Keratinocyte (primary cell): Measurements from ENCODE around the gene KHDC4. TPM values are rescaled to one million over a fixed set of nuclear protein-coding genes. Genes with fewer than 3 reads are reported as not detected.

Experiments
- DNase-seq: peaks from one replicate; pipeline ENCODE4 v3.0.0-alpha.2; 2011; ENCODE audit warnings: low read depth, missing footprints, low spot score
- FAIRE-seq: peaks from 2 replicates; lab custom pipeline; 2011; peaks lifted over from hg19 to GRCh38; lab: Jason Lieb, UNC
- H2AFZ ChIP-seq: 2 replicates; pipeline ENCODE4 v1.6.0; 2012; ENCODE audit warnings: low read length, control low read depth, inconsistent platforms; ENCODE audit not compliant: control insufficient read depth
- H3K27ac ChIP-seq: 2 replicates; pipeline ENCODE4 v1.5.1; 2011; ENCODE audit warnings: low read length; ENCODE audit not compliant: control insufficient read depth, insufficient read depth
- H3K27me3 ChIP-seq: 3 replicates; pipeline ENCODE4 v1.6.0; 2011; ENCODE audit warnings: low read length; ENCODE audit not compliant: control insufficient read depth, insufficient read depth; ENCODE audit errors: extremely low read depth
- H3K36me3 ChIP-seq, 2 experiments: 2 replicates in 1 of 2; 3 replicates in 1 of 2; pipeline ENCODE4 v1.5.1; 2011; ENCODE audit warnings: low read length in 2 of 2, mild to moderate bottlenecking in 1 of 2; ENCODE audit not compliant: control insufficient read depth in 2 of 2, insufficient read depth in 2 of 2; ENCODE audit errors: extremely low read depth in 1 of 2
- H3K4me1 ChIP-seq: 3 replicates; pipeline ENCODE4 v1.5.1; 2011; ENCODE audit warnings: low read length; ENCODE audit not compliant: control insufficient read depth, insufficient read depth; ENCODE audit errors: extremely low read depth
- H3K4me2 ChIP-seq: 3 replicates; pipeline ENCODE4 v1.6.0; 2011; ENCODE audit warnings: low read depth, low read length; ENCODE audit not compliant: control insufficient read depth, insufficient read depth; ENCODE audit errors: extremely low read depth
- H3K4me3 ChIP-seq, 3 experiments: fragments of 200-600 bp in 1 of 3; sonication (generic) in 1 of 3; 2 replicates in 2 of 3; 3 replicates in 1 of 3; pipeline ENCODE4 v1.5.1; 2011 to 2016; ENCODE audit warnings: low read length in 3 of 3, mild to moderate bottlenecking in 3 of 3, control low read depth in 2 of 3, inconsistent platforms in 1 of 3, low read depth in 1 of 3, mixed read lengths in 1 of 3, mixed run types in 1 of 3, moderate library complexity in 1 of 3; ENCODE audit not compliant: control insufficient read depth in 2 of 3, insufficient read depth in 2 of 3; ENCODE audit errors: extremely low read depth in 1 of 3
- H3K79me2 ChIP-seq: 2 replicates; pipeline ENCODE4 v1.6.0; 2012; ENCODE audit warnings: low read length; ENCODE audit not compliant: control insufficient read depth, insufficient read depth
- H3K9ac ChIP-seq: 3 replicates; pipeline ENCODE4 v1.6.0; 2011; ENCODE audit warnings: low read length; ENCODE audit not compliant: control insufficient read depth, insufficient read depth; ENCODE audit errors: extremely low read depth
- H3K9me1 ChIP-seq: 3 replicates; pipeline ENCODE4 v1.6.0; 2011; ENCODE audit warnings: low read length; ENCODE audit not compliant: control insufficient read depth, insufficient read depth; ENCODE audit errors: extremely low read depth
- H3K9me3 ChIP-seq: 2 replicates; pipeline ENCODE4 v1.5.1; 2012; ENCODE audit warnings: low read depth, low read length; ENCODE audit not compliant: control insufficient read depth
- H4K20me1 ChIP-seq: 3 replicates; pipeline ENCODE4 v1.6.0; 2011; ENCODE audit warnings: low read length; ENCODE audit not compliant: control insufficient read depth, insufficient read depth; ENCODE audit errors: extremely low read depth
- EZH2 ChIP-seq: IDR thresholded peaks from one replicate; pipeline ENCODE4 v1.6.1; 2012; ENCODE audit warnings: inconsistent platforms, mild to moderate bottlenecking, low read length, moderate library complexity
- dilution Hi-C: fragments of 300-500 bp; cut with MboI; formaldehyde crosslinking; loops from one replicate; pipeline ENCODE4 v1.7.0; 2020; ENCODE audit warnings: low sequenced_read_pairs; ENCODE audit not compliant: extremely low pct_ligation_motif_present
- polyA plus RNA-seq, 5 experiments: library from polyadenylated mRNA; depleted of rRNA in 3 of 5; stranded (reverse) in 3 of 5; stranded (forward) in 1 of 5; unstranded in 1 of 5; fragments of >200 nt; gene quantifications; 1 replicate in 1 of 5; 2 replicates in 3 of 5; 3 replicates in 1 of 5; pipeline versions ENCODE4 v1.2.1 to v1.2.3, GENCODE V29; 2011 to 2012; ENCODE audit warnings: missing spikeins in 2 of 5, low read depth in 1 of 5, low replicate concordance in 1 of 5
- TF ChIP-seq, protein P1 (sequence below), 3 experiments: IDR thresholded peaks in 1 of 3; conservative IDR thresholded peaks in 1 of 3; optimal IDR thresholded peaks in 1 of 3; 2 replicates in 2 of 3; 3 replicates in 1 of 3; pipeline versions ENCODE3 to v1.5.1; 2011; ENCODE audit warnings: low read length in 3 of 3, mild to moderate bottlenecking in 3 of 3, moderate library complexity in 2 of 3, control low read depth in 1 of 3, inconsistent platforms in 1 of 3; ENCODE audit not compliant: insufficient read depth in 2 of 3; ENCODE audit errors: extremely low read depth in 1 of 3

KHDC4 gene
- polyA plus RNA-seq, 1 donor (not counting 4 experiments of a cell fraction or from before 2014, with no cell fraction given) = 51.3 TPM

DNA sequence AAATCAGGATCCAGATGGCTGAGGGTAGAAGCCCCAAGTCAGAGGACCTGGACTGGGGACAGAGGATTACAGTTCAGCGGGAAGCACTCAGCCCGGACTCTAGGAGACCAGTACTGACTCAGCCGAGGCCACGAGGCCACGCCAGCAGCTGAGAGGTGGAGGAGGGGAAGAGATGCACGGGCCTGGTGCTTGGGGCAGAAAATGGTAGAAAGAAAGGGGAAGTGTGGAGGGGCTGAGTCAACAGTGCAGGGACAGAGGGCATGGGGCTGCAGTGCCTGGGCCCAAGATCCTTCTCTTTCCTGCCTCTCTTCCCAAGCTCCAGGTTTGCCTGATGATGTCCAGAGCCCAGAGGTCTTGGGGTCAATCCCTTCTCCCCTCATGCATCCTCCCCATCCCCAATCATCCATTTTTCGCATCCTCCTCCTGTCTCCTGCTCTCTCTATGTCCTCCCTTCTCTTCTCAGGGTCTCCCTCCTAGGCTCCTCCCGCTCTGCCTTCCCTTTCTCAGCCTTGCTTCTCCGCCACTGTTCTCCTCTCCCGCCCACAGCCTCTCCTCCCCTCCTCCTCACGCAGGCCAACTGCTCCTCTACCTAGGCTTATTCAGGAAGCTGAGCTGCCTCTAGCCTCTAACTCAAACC is 36.4 kb upstream of the KHDC4 start:
- no peak for FAIRE-seq
- H3K4me2 ChIP-seq = no peak overlapping the region
- dilution Hi-C loops = no loop called here
- no peak for TF ChIP-seq EZH2
- TF ChIP-seq, protein P1, sequence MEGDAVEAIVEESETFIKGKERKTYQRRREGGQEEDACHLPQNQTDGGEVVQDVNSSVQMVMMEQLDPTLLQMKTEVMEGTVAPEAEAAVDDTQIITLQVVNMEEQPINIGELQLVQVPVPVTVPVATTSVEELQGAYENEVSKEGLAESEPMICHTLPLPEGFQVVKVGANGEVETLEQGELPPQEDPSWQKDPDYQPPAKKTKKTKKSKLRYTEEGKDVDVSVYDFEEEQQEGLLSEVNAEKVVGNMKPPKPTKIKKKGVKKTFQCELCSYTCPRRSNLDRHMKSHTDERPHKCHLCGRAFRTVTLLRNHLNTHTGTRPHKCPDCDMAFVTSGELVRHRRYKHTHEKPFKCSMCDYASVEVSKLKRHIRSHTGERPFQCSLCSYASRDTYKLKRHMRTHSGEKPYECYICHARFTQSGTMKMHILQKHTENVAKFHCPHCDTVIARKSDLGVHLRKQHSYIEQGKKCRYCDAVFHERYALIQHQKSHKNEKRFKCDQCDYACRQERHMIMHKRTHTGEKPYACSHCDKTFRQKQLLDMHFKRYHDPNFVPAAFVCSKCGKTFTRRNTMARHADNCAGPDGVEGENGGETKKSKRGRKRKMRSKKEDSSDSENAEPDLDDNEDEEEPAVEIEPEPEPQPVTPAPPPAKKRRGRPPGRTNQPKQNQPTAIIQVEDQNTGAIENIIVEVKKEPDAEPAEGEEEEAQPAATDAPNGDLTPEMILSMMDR (optimal IDR thresholded peaks at IDR 0.05 in 1 of 3, IDR thresholded peaks at IDR 0.05 in 1 of 3, conservative IDR thresholded peaks at IDR 0.05 in 1 of 3; ENCODE audit: extremely low read depth in 1 of 3, insufficient read depth in 2 of 3, low read length in 3 of 3) = no peak
- H3K27me3 ChIP-seq = no peaks in the 10 kb centered on the region
- H3K9me3 ChIP-seq = no peaks in the 10 kb centered on the region
- H3K79me2 ChIP-seq = peaks cover 71% of the 10 kb centered on the region
- no peak overlapping the region for H3K9ac ChIP-seq
- H3K9me1 ChIP-seq = peaks cover 3% of the 10 kb centered on the region
- H3K27ac ChIP-seq = no peak overlapping the region
- peaks cover 27% of the 10 kb centered on the region for H4K20me1 ChIP-seq
- no peak for DNase-seq
- H2AFZ ChIP-seq = no peak overlapping the region
- peaks cover 18% of the 10 kb centered on the region for H3K4me1 ChIP-seq
- H3K4me3 ChIP-seq = no peak overlapping the region
- H3K36me3 ChIP-seq = peaks cover 39 to 48% of the 10 kb centered on the region in 2 experiments

DNA sequence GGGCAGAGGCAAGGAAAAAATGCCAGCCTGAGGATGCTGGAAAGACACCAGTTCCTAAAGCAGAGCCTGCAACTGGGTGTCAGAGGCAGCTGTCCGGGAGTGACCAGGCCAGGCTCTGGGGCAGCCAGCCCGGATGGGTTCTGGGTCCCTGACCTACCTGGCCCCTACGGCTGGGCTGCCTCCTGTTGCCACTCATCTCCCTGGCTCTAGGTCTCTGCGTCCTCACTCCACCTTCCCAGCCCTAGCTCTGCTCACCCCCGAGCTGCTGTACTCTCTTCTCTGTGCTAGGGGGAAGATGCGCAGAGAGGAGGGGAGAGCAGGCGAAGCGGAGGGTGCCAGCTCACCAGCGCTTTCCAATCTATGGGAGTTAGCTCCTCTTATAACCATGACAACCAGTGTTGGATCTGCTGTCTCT is 35.2 kb upstream of the KHDC4 start:
- no peak for TF ChIP-seq EZH2
- TF ChIP-seq, protein P1 (optimal IDR thresholded peaks at IDR 0.05 in 1 of 3, IDR thresholded peaks at IDR 0.05 in 1 of 3, conservative IDR thresholded peaks at IDR 0.05 in 1 of 3; ENCODE audit: extremely low read depth in 1 of 3, insufficient read depth in 2 of 3, low read length in 3 of 3) = no peak
- FAIRE-seq (no peak), DNase-seq (no peak)
- dilution Hi-C loops = no loop called here
- Histone ChIP-seq H4K20me1 (peaks cover 16% of the 10 kb centered on the region), H2AFZ (no peak overlapping the region), H3K9me3 (no peaks in the 10 kb centered on the region), H3K9me1 (peaks cover 3% of the 10 kb centered on the region), H3K79me2 (peaks cover 59% of the 10 kb centered on the region), H3K4me3 (no peak overlapping the region), H3K4me1 (peaks cover 5% of the 10 kb centered on the region), H3K27me3 (no peaks in the 10 kb centered on the region), H3K27ac (no peak overlapping the region), H3K9ac (no peak overlapping the region), H3K4me2 (no peak overlapping the region), H3K36me3 (peaks cover 43 to 54% of the 10 kb centered on the region in 2 experiments)
